Embryonic facial prominence (tissue), 1 donor: ENCODE measurements around the gene GUCY1A2.
"Not testable (repeated sequence)": the region's sequence is repeated elsewhere in the genome, so short reads cannot be mapped to it uniquely, and the experiment has no call there.

Experiments
- DNase-seq: peaks from one replicate; pipeline ENCODE4 v3.0.0-alpha.2; 2016; ENCODE audit errors: extremely low spot score

Gene GUCY1A2

DNA sequence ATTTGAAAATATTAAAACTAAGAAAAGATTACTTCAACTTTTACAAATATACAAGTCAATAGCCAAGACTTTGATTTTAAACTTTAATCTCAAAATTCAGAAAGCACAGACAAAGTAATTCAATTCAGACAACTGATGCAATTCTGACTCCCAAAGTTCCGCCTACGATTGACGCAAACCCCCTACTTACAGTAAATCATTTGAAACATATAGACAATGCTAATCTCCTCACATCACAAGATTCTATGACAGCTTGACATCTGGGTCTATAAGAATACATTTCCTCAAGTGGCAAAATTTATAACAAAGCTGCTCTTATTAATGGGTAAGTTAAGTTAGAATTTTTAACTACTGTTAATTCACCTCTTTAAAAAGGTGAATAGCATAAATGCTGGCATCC, 75.2 kb downstream of the GUCY1A2 start:
- no peak for DNase-seq

DNA sequence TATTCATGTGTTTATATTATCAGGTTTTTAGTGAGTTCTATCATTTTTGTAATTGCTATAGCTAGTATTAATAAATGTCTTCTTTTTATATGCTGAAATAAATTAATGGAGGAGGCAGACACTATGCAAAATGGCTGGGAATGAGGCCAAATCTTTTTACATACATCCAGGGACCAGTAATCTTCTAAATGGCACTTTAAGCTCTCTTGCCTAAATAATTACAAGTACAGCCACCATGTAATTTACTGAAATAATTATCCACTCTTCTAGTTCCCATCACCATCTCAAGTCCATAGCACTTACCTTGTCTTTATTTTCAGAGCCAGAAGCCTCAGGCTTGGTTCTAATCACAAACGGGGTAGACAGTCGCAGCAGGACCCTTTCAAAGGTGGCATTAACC, 79.1 kb downstream of the GUCY1A2 start:
- no peak for DNase-seq

DNA sequence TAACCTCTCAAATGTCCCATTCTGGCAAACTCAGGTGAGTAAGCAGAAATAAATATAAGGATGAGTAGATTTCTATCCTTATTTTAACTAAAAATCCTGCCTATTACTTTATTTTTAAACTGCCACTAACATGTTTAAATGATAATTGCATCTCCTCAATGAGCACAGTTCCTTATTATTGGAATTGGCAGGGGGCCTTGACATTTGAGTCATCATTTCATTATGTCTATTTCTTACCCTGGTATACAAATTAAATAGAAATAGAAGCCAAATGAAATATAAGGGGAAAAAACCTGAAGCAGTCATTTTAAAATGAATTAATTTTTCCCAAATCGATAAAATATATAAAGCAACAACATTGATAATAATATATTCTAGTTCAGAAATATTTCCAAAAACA, 81.2 kb downstream of the GUCY1A2 start:
- no peak for DNase-seq

DNA sequence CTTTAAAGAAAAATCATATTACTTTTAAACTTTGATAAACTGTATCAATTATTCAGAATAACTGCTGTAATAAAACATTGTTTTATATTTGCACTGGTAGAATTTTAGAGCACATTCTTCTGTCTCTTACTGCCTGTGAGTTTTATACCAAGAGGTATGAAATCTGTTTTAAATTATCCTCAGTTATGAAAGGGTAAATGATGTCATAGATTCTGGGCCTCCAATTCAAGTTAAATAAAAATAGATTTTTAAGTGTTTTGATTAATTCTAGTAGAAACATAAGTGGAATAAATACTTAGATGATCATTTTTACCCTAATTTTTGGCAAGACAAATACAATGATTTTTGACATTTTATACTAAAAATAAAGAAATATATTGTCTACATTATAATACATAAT, 93.0 kb downstream of the GUCY1A2 start:
- no peak for DNase-seq

DNA sequence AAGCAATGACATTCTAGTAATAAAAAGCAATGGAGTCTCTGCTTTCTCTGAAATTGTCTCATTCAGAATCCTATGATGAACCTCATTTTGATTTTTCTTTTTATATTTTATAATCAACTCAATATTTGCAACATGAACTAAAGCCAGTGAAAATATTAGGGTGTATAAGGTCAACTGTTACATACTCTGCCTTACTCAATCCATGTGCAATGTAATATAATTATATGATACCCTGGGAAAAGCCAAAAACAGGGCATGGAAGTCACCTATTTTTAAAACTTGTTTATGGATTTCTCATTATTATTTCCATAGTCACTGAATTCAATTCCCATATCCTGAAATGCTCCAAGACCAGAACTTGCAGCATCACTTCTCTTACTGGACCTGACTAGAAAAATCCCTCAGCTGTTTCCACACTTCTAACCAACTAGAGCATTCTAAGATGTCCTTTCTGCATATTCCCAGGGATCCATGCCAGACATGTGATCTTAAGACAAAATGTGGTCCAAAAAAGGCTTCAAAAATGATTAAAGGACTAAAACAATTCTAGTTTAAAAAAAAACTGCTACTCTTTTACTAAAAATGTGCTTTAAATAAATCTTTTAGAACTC, 97.3 kb downstream of the GUCY1A2 start:
- no peak for DNase-seq

DNA sequence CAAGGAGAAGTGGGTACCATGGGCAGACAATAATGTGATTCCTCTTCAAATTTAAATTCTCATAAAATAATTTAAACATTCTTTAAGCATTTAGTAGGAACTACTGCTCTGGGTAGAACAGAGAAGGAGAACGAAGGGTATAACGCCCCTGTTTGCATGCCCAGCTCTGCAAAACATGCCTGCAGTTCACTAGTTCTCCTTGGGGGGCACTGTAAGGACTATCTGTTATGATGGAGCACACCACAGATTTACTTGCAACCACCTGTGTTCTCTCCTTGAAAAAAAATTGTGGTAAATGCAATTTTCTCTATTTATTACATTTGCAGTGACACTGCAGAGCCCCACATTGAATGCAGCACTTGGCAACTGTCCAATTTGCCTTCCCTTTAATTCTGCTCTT, 100.3 kb downstream of the GUCY1A2 start:
- no peak for DNase-seq

DNA sequence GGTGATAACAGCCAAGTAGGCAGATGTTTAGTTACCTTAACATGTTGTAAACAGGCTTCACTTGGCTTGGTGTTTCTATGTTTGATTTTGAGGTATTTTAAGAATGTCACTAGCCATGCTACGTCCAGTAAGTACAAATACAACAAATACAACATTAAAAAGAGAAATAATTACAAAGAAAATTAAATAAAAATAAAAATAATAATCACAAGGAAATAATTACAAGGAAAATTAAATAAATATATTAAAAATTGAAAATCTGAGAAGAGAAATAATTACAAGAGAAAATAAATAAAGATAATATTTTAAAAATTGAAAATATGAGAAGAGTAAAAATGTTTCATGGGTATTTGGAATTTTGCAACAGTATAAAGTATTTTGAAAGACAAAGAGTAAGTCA, 103.9 kb downstream of the GUCY1A2 start:
- no peak for DNase-seq

DNA sequence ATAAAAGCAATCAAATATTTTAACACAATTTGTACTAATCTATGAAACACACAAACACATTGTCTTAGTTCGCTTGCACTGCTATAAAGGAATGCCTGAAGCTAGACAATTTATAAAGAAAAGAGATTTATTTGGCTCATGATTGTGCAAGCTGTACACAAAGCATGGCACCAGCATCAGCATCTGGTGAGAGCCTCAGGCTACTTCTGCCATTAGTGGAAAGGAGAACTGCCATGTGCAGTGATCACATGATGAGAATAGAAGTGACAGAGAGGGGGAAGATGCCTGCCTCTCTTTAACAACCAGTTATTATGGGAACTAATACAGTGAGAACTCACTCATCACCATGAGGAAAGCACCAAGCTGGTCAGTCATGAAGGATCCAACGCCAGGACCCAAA, 105.1 kb downstream of the GUCY1A2 start:
- no peak for DNase-seq

DNA sequence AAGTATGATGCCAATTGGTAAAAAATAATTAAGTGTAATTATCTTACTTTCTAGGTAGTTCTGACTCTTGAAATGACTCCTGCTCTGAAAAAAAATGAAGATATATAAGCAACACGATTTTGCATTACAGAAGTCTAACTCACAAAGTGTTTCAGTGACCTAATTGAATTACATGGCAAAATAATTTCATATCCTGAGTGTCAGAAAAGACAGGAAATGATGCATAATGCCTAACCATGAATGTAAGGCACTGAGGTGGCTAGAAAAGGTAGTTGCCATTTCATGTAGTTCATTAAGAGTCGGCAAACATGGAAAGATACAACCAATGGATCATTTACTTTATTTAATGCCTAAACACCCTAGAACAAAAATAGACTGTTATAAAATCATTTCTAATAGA, 113.5 kb downstream of the GUCY1A2 start:
- no peak for DNase-seq

DNA sequence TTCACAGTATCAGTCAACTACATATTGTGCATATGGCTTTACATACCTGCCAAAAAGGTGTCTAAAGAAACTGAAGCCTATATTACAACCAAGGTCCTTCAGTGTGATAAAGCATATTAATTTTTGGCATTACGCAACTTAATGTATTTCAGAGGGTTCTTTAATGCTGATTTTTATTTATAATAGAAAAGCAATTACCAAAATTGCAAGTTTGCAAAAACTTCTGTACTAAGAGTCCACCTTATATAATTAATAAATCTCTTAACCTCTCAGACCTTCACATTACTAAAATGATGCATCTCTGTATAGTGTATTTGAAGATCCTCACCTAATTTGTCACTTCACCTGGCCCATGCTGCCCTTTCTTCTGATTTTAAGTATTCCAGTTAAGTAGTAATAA, 128.6 kb downstream of the GUCY1A2 start:
- no peak for DNase-seq

DNA sequence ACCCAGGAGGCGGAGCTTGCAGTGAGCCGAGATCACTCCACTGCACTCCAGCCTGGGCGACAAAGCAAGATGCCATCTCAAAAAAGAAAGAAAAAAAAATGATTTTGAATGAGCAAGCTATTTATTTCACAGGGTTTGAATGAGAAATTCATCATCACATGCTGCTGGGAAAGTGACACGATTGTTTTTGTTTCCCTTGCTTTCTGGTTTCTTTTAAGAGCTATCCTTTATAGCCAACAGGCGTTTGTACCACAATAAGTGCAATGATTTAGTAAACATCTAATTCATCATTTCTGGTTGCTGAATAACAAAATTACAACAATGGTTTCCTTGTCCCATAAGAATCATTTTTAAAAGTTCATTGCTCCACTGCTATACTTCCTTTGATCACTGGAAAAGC, 129.9 kb downstream of the GUCY1A2 start:
- DNase-seq = no peak

DNA sequence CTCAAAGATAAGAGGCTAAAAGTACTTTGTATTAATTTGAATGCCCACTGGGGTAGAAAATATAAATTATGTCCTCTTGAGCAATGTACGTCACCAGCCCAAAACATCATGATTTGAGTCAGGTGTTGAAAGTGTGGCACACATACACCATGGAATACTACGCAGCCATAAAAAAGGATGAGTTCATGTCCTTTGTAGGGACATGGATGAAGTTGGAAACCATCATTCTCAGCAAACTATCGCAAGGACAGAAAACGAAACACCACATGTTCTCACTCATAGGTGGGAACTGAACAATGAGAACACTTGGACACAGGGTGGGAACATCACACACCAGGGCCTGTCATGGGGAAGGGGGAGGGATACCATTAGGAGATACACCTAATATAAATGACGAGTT, 134.6 kb downstream of the GUCY1A2 start:
- DNase-seq = not testable (repeated sequence)

DNA sequence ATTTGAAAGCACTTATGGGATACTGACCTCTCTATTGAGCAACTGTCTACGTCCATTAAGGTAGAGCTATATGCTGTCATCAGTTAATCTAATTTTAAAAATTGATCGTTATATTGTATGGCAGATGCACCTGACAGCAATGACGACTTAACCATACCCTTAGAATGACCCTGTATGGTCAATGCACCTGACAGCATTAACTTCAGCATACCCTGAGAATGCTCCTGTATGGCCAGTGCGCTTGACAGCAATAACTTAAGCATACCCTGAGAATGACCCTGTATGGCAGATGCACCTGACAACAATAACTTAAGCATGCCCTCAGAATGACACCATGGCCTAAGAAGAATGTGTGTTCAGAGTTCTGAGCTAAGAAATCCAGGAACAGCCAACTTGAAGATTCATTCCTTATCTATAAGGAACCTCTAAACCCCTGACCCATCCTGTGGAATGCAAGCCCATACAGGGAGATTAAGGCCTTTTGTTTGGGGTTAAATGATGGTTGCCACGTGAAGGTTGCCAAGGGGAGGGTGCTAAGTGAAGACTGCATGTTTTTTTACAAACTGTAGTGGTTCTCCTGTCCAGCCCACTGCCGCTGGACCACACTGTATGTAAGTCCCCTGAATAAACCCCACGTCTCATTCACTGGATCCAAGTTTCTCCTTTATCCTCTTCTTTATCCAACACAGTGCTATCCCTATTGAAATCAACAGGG, 138.3 kb downstream of the GUCY1A2 start:
- DNase-seq = no peak

DNA sequence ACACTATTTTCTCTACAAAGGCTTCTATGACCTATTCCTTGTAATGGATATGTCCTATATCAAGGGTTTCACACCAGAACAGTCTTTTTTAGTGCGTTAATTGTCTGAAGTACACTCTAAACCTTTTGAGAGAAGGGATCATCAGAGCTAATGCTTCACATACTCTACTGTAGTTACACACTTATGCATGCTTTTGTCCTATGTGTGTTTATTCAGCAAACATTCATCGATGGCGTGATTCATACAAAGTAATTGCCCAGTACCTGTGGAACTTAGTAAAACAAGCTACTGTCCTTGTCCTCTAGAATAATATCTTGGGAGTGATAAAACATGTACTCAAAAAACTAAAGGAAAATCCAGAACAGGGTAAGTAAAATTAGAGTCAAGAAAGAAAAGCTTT, 139.2 kb downstream of the GUCY1A2 start:
- no peak for DNase-seq

DNA sequence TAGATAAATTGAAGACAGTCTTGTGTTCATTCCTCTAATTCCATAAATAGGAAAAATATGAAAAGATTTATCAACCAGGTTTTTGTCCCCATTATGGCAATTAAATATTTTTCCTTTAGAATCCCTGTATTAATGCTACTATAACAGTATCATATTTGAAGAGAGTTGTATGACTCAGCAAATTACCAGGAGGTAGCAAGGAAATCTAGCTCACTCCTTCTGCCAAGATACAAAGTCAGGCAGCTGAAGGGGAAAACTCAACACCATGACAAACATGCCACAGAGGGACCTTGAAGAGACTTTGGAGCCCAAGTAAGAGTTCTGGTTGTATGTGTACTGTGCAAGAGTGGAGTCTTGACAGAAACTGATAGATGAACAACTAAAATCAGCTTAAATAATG, 143.3 kb downstream of the GUCY1A2 start:
- DNase-seq = no peak

DNA sequence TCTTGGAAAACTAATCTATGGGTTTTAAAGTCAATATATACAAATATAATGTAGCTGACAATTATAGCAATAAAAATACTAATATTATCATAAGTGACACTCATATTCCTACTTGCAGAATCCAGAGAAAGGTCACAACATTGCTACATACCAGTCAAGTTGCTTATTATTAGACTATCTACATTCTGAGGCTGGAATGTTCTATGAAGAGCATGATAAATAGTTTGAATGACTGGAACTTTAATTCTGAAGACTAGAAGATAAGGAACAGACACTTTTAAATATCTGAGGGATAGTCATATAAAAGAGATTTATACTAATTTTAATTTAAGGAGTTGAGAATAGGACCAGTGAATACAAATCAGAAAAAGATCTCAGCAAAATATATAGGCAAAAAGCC, 146.0 kb downstream of the GUCY1A2 start:
- DNase-seq = no peak

DNA sequence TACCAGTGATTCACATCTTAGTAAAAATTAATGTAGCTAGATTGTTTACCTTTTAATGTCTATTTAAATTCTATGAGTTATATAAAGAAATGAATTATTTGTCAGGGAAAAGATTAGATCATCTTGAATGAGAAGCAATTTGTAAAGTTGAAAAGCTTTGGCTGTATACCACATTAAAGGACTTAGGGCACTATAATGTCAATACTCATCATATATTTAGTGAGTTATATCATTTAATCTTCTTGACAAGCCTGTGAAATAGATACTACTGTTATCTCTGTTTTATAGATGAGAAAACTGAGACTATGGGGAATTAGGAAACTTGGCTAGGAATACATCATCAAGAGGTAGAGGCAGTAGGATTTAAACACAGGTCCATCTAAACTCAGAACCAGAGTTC, 160.1 kb downstream of the GUCY1A2 start:
- DNase-seq = no peak

DNA sequence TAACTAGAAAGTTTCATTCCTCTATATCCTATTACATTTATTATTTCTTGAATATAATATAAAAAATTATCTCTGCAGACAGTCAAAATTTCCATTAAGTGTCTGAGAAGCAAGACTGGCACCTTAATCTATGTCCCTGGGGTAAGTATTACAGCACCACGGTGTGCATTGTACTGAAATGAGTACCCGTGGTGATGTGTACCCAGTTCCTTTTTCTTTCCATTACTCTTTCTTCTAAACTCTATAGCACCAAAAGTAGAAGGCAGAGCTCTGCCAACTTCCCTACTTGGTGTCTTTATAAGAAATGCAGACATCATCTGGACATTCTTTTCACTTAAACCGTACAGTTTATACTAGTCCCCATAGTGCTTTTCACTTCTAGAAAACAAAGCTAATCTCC, 161.7 kb downstream of the GUCY1A2 start:
- DNase-seq = no peak

DNA sequence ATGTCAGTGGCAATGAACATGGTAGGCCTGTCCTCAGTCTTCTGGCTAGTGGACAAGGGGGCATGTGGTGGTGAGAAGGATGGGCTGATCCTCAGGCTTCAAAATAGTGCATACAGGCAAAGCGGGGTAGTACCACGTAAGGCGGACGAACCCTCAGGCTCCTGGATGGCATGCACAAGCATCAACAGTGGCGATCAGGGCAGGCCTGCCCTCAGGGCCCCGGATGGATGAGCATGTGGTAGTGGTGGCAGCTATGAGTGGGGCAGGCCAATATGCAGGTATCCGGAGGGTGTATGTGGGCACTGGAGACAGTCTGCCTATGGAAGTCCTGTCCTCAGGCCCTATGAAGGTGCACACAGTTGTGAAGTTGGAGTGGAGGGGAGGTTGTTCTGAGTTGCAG, 163.8 kb downstream of the GUCY1A2 start:
- no peak for DNase-seq

DNA sequence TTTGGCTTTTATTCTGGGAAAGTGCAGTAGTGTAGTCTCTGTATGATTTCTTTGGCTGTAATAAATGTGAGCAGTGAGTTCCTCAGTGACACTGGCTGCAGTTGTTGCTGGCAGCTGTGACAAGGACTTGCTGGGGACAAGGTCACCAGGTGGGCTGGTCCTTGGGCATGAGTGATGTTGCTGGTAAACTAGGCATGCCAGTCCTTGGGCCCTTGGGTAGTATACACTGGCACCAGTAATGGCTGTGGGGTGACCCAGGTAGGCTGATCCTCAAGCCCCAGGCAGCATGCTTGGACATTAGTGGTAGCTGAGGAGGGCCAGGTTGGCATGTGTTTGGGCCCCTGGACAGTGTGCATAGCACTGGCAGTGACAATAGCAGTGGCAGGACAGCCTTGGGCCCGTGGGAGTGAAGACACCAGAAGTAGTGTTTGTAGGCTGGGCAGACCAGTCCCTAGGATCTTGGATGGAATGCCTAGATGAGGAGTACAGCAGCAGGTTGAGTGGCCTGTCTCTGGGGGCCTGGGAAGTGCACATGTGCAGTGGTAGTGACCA, 164.3 kb downstream of the GUCY1A2 start:
- no peak for DNase-seq

DNA sequence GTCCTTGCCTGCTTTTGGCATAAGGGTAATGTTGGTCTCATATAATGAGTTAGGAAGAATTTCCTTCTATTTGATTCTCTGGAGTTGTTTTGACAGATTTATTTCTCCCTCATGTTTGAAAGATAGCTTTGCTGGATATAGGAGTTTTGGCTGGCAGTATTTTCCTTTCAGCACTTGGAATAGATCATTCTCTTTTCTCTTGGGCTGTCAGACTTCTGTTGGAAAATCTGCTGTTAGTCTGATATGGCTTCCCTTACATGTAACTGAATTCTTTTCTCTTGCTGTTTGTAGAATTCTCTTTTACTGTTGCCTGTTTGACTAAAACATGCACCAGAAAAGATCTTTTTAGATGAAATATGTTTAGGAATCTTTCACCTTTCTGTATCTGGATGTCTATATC, 165.5 kb downstream of the GUCY1A2 start:
- DNase-seq = no peak

DNA sequence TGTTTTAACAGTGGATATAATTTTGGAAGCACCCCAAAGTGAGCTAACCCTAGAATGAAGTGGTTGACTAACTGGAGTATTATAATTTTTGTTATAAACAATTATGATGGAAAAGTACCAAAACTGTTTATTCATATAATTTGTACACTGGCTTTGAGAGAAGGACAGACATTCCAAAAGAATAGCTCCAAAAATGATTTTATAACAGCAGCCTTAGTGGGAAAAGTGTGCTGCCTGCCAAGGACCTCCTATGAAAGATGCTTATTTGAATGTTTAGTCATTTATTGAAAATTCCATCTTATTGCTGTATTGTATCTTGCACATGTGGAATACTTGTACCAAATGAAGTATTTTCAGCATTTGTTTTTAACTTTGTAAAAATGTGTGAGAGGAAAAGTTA, 169.8 kb downstream of the GUCY1A2 start:
- DNase-seq = no peak

DNA sequence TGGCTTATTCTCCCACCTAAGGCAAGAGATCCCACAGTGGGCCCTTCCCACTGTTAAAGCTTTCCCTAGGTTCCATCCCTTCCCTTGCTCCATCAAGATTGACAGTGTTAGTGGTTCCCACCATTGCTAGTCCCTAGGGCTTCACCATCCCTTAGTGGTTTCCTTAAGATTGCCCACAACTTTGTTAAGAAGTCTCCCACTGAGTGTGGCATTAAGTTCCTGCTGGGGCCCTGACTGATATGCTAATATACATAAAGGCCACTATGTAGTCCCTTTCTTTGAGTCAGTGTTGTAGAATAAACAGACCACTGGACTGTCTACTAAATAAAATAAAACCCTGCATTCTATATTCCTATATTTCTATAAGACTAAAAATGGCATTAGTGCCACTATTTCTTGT, 176.1 kb downstream of the GUCY1A2 start:
- no peak for DNase-seq

DNA sequence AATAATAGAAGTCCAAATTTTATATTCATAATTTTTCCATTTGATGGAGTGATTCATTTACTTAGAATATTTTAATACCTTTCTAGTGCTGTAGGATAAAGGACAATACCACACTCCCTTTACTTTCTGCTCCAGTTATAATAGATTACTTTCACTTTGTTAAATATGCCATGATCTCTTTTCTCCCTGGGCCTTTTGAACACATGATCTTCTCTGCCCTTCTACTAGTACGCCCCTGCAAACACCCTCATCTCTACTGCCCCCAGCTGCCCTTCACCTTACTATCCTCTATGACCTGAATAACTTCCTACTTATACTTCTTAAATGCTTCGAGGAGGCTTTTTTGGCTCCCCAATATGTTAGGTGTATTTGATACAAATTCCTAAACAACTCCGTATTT, 177.3 kb downstream of the GUCY1A2 start:
- DNase-seq = no peak
